ENCODE data around the gene RNF207.

GRCh38 chr1:6221210-6221784 is 15.4 kb downstream of the RNF207 start:
- no peak for TF ChIP-seq POLR2A (IDR thresholded peaks at IDR 0.05)
- TF ChIP-seq, protein P1, sequence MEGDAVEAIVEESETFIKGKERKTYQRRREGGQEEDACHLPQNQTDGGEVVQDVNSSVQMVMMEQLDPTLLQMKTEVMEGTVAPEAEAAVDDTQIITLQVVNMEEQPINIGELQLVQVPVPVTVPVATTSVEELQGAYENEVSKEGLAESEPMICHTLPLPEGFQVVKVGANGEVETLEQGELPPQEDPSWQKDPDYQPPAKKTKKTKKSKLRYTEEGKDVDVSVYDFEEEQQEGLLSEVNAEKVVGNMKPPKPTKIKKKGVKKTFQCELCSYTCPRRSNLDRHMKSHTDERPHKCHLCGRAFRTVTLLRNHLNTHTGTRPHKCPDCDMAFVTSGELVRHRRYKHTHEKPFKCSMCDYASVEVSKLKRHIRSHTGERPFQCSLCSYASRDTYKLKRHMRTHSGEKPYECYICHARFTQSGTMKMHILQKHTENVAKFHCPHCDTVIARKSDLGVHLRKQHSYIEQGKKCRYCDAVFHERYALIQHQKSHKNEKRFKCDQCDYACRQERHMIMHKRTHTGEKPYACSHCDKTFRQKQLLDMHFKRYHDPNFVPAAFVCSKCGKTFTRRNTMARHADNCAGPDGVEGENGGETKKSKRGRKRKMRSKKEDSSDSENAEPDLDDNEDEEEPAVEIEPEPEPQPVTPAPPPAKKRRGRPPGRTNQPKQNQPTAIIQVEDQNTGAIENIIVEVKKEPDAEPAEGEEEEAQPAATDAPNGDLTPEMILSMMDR (IDR thresholded peaks at IDR 0.05), result no peak
